B cell (primary cell): ENCODE data around the gene ANKRD42. TPM values are rescaled to one million over a fixed set of nuclear protein-coding genes. Genes with fewer than 3 reads are reported as not detected.

Source experiments
- ATAC-seq: fragments of 200-7000 bp; cut with Tn5 transposase; one replicate; pipeline ENCODE4 v1.10.0; 2021; ENCODE audit warnings: low read depth, mild to moderate bottlenecking, moderate number of reproducible peaks, moderate library complexity
- CTCF ChIA-PET: fragments of 350-600 bp; sonication (Branson Sonifier 250); formaldehyde crosslinking; loops from one replicate; lab custom pipeline; 2021; ENCODE audit warnings: antibody characterized with exemption, inconsistent platforms; lab: Charles Lee
- POLR2A ChIA-PET: fragments of 350-600 bp; sonication (Branson Sonifier 250); formaldehyde crosslinking; loops from one replicate; lab custom pipeline; 2021; ENCODE audit warnings: antibody characterized with exemption; lab: Charles Lee
- DNase-seq: peaks from one replicate; pipeline ENCODE4 v3.0.0; 2013
- H2AFZ ChIP-seq: 2 replicates; pipeline ENCODE4 v1.6.1; 2012; ENCODE audit warnings: mild to moderate bottlenecking, low read depth, low read length; ENCODE audit not compliant: insufficient read depth, poor library complexity, severe bottlenecking
- H3K27ac ChIP-seq, 2 donors: 1 replicate in 1 of 2; 2 replicates in 1 of 2; pipeline ENCODE4 v1.5.1; 2012 to 2013; ENCODE audit warnings: low read length in 2 of 2, mild to moderate bottlenecking in 2 of 2, moderate library complexity in 1 of 2
- H3K27me3 ChIP-seq, 4 experiments: fragments of 200-600 bp in 1 of 4; sonication (generic) in 1 of 4; replicated peaks in 1 of 4; 1 replicate in 2 of 4; 2 replicates in 2 of 4; pipeline versions ENCODE4 v1.6.1 to v1.7.0; 2013 to 2016; ENCODE audit warnings: low read length in 3 of 4, mild to moderate bottlenecking in 2 of 4, mixed read lengths in 1 of 4, moderate library complexity in 1 of 4; ENCODE audit not compliant: insufficient read depth in 4 of 4, control insufficient read depth in 3 of 4; ENCODE audit errors: control extremely low read depth in 1 of 4
- H3K36me3 ChIP-seq, 2 experiments: replicated peaks in 1 of 2; 1 replicate in 1 of 2; 2 replicates in 1 of 2; pipeline versions ENCODE4 v1.6.1 to v1.7.1; 2013; ENCODE audit warnings: low read length in 1 of 2; ENCODE audit not compliant: insufficient read depth in 2 of 2, control insufficient read depth in 1 of 2; ENCODE audit errors: control extremely low read depth in 1 of 2, extremely low read depth in 1 of 2
- H3K4me1 ChIP-seq, 2 donors: fragments of 200-600 bp in 1 of 2; sonication (generic) in 1 of 2; 1 replicate in 1 of 2; 2 replicates in 1 of 2; pipeline versions ENCODE4 v1.5.1 to v1.6.1; 2013 to 2017; ENCODE audit warnings: low read length in 2 of 2; ENCODE audit not compliant: control insufficient read depth in 2 of 2, insufficient read depth in 2 of 2
- H3K4me2 ChIP-seq: replicated peaks from 2 replicates; pipeline ENCODE3; 2012; ENCODE audit warnings: mild to moderate bottlenecking, low read depth, low read length; ENCODE audit not compliant: poor library complexity, severe bottlenecking
- H3K4me3 ChIP-seq, 5 experiments: fragments of 200-600 bp in 1 of 5; sonication (generic) in 1 of 5; 1 replicate in 3 of 5; 2 replicates in 2 of 5; pipeline versions ENCODE4 v1.5.1 to v1.7.0; 2011 to 2016; ENCODE audit warnings: low read length in 4 of 5, mild to moderate bottlenecking in 4 of 5, low read depth in 2 of 5, control low read depth in 1 of 5, moderate library complexity in 1 of 5; ENCODE audit not compliant: insufficient read depth in 1 of 5; ENCODE audit errors: control extremely low read depth in 1 of 5, extremely low read depth in 1 of 5
- H3K79me2 ChIP-seq: fragments of 200-600 bp; sonication (generic); one replicate; pipeline ENCODE4 v1.6.0; 2016; ENCODE audit warnings: low read length; ENCODE audit not compliant: control insufficient read depth, insufficient read depth
- H3K9ac ChIP-seq: fragments of 200-600 bp; sonication (generic); 2 replicates; pipeline ENCODE4 v1.6.1; 2017; ENCODE audit warnings: mild to moderate bottlenecking, low read length, moderate library complexity
- H3K9me3 ChIP-seq, 3 donors: one replicate each; pipeline versions ENCODE4 v1.6.1 to v1.7.1; 2013; ENCODE audit warnings: low read length in 2 of 3; ENCODE audit not compliant: control insufficient read depth in 2 of 3, insufficient read depth in 1 of 3; ENCODE audit errors: control extremely low read depth in 1 of 3
- H4K20me1 ChIP-seq: 2 replicates; pipeline ENCODE4 v1.6.0; 2012; ENCODE audit warnings: mild to moderate bottlenecking, low read length; ENCODE audit not compliant: insufficient read depth, control insufficient read depth, poor library complexity, severe bottlenecking
- H3K27ac Mint-ChIP-seq: one replicate; pipeline ENCODE4 v1.8.0; 2021; ENCODE audit warnings: mixed read lengths
- H3K27me3 Mint-ChIP-seq: one replicate; pipeline ENCODE4 v1.8.0; 2021; ENCODE audit warnings: mixed read lengths
- H3K4me1 Mint-ChIP-seq: one replicate; pipeline ENCODE4 v1.8.0; 2021; ENCODE audit warnings: mixed read lengths
- H3K4me3 Mint-ChIP-seq: one replicate; pipeline ENCODE4 v1.8.0; 2021; ENCODE audit warnings: mixed read lengths
- H3K9me3 Mint-ChIP-seq: one replicate; pipeline ENCODE4 v1.8.0; 2022; ENCODE audit warnings: mixed read lengths; ENCODE audit not compliant: insufficient read depth
- CTCF ChIP-seq: fragments of 200-600 bp; IDR thresholded peaks from one replicate; pipeline ENCODE4 v1.8.0; 2022; ENCODE audit warnings: antibody characterized with exemption, mild to moderate bottlenecking
- EZH2 ChIP-seq: IDR thresholded peaks from 2 replicates; pipeline ENCODE4 v1.6.1; 2012; ENCODE audit warnings: borderline replicate concordance, low read depth, mild to moderate bottlenecking, moderate library complexity, low read length; ENCODE audit not compliant: insufficient read depth, poor library complexity, severe bottlenecking
- WGBS: methylation state at CpG from one replicate; pipeline ENCODE4 v1.1.5; 2013; ENCODE audit warnings: missing lambda C conversion rate; ENCODE audit not compliant: insufficient coverage; 5-methylcytosine and 5-hydroxymethylcytosine counted together
- intact Hi-C: fragments of 100-400 bp; cut with micrococcal nuclease; formaldehyde crosslinking; loops from one replicate; pipeline ENCODE4 v1.10.0; 2022
- polyA plus RNA-seq: library from polyadenylated mRNA; depleted of rRNA; stranded (reverse); fragments of >200 nt; gene quantifications from 2 replicates; pipeline ENCODE4 v1.2.3, GENCODE V29; 2012
- total RNA-seq, 2 donors: library from RNA; stranded (reverse); fragments of 120-200 nt in 1 of 2; gene quantifications; 1 replicate in 1 of 2; 2 replicates in 1 of 2; pipeline versions ENCODE4 v1.2.3 to v1.2.4, GENCODE V29; 2013 to 2022

ANKRD42 gene
- total and polyA plus RNA-seq, 2 donors (not counting 1 experiment from before 2014, with no cell fraction given): 4.1 to 13.3 TPM

GRCh38 chr11:83275888-83276641 lies 82.6 kb downstream of the ANKRD42 start:
- Mint-ChIP-seq H3K27me3 (no peaks in the 10 kb centered on the region), H3K4me3 (no peak overlapping the region), H3K27ac (peak overlapping the region; percentile 15), H3K9me3 (peaks cover 3% of the 10 kb centered on the region), H3K4me1 (peaks cover 3% of the 10 kb centered on the region)
- no peak for ATAC-seq
- no peak for DNase-seq
- Histone ChIP-seq H3K4me2 (no peak overlapping the region), H4K20me1 (peaks cover 5% of the 10 kb centered on the region), H3K79me2 (peaks cover 13% of the 10 kb centered on the region), H2AFZ (no peak overlapping the region), H3K9ac (no peak overlapping the region), H3K27ac (no peak overlapping the region), H3K27me3 (no peaks in the 10 kb centered on the region), H3K36me3 (peaks cover 11 to 49% of the 10 kb centered on the region in 2 experiments), H3K9me3 (no peaks in the 10 kb centered on the region), H3K4me3 (no peak overlapping the region), H3K4me1 (no peaks in the 10 kb centered on the region)
- CTCF ChIA-PET: interaction anchor here (0.6 to 1.1 kb wide), 4 partner anchors 9 to 409 kb away, joined by 3 to 4 read pairs (median 3); no protein-coding TSS in a partner anchor
- no peak for TF ChIP-seq EZH2
- TF ChIP-seq CTCF: no peak
- intact Hi-C loops: no loop called here
- POLR2A ChIA-PET: no interaction called here
- 96% methylated on average over 6 of the region's 8 CpGs for WGBS

- Mint-ChIP-seq H3K4me3 (no peak overlapping the region), H3K9me3 (no peaks in the 10 kb centered on the region), H3K27me3 (no peaks in the 10 kb centered on the region), H3K4me1 (peaks cover 16% of the 10 kb centered on the region), H3K27ac (no peak overlapping the region)
- H3K27ac ChIP-seq: no peak overlapping the region
- H3K9me3 ChIP-seq: no peaks in the 10 kb centered on the region
- H2AFZ ChIP-seq: no peak overlapping the region
- intact Hi-C loops: no loop called here
- H3K4me2 ChIP-seq: no peak overlapping the region
- DNase-seq (no peak), ATAC-seq (no peak)
- CTCF ChIA-PET: interaction anchor here (0.6 to 1.1 kb wide), 2 partner anchors 14 to 141 kb away, joined by 3 to 4 read pairs; no protein-coding TSS in a partner anchor
- peaks cover 14% of the 10 kb centered on the region for H4K20me1 ChIP-seq
- TF ChIP-seq EZH2: no peak
- TF ChIP-seq CTCF: no peak
- no peak overlapping the region for H3K4me3 ChIP-seq
- H3K36me3 ChIP-seq: peaks cover 10 to 37% of the 10 kb centered on the region in 2 experiments
- H3K79me2 ChIP-seq: peaks cover 36% of the 10 kb centered on the region
- H3K27me3 ChIP-seq: no peaks in the 10 kb centered on the region
- POLR2A ChIA-PET: no interaction called here
- H3K9ac ChIP-seq: no peak overlapping the region
- H3K4me1 ChIP-seq: peaks cover 8 to 10% of the 10 kb centered on the region in 2 donors
Observed at GRCh38 chr11:83278351-83278750, 84.8 kb downstream of the ANKRD42 start.
